K562 (cell line): ENCODE results near the gene EML3. TPM values are rescaled to one million over a fixed set of nuclear protein-coding genes. Genes with fewer than 3 reads are reported as not detected.
A peak's percentile ranks its signal among the peaks of the same experiment; 100 is the strongest.

Experiments
- C11orf30 ChIP-seq: fragments of 450-650 bp; IDR thresholded peaks from 2 replicates; pipeline ENCODE4 v1.6.1; 2016; ENCODE audit warnings: low read depth, mild to moderate bottlenecking
- E2F1 ChIP-seq: sonication (generic); formaldehyde crosslinking; IDR thresholded peaks from 2 replicates; pipeline ENCODE4 v1.8.1; 2023; ENCODE audit warnings: mild to moderate bottlenecking, missing genetic modification reagents, moderate library complexity
- EHMT2 ChIP-seq: fragments of 450-650 bp; IDR thresholded peaks from 2 replicates; pipeline ENCODE4 v1.6.1; 2018; ENCODE audit warnings: antibody characterized with exemption
- KLF13 ChIP-seq: fragments of 450-650 bp; IDR thresholded peaks from 2 replicates; pipeline ENCODE4 v1.6.1; 2016; ENCODE audit warnings: missing genetic modification characterization, low read depth, mild to moderate bottlenecking, missing compliant biosample characterization, moderate library complexity, borderline replicate concordance
- MCM2 ChIP-seq: fragments of 450-650 bp; IDR thresholded peaks from 2 replicates; pipeline ENCODE4 v1.6.1; 2017; ENCODE audit warnings: low read depth, mild to moderate bottlenecking
- MTF1 ChIP-seq: fragments of 250-450 bp; sonication (Bioruptor Pico); IDR thresholded peaks from 2 replicates; pipeline ENCODE4 v1.9.0; 2021; ENCODE audit warnings: moderate library complexity, mild to moderate bottlenecking, inconsistent platforms, borderline replicate concordance
- PHB ChIP-seq: fragments of 250-450 bp; sonication (Bioruptor Pico); IDR thresholded peaks from 2 replicates; pipeline ENCODE4 v1.5.0; 2021
- SOX6 ChIP-seq: fragments of 450-650 bp; IDR thresholded peaks from 2 replicates; pipeline ENCODE4 v1.6.1; 2014; ENCODE audit warnings: mild to moderate bottlenecking
- SREBF1 ChIP-seq: fragments of 150-350 bp; IDR thresholded peaks from 2 replicates; pipeline ENCODE4 v1.6.1; 2014; ENCODE audit warnings: antibody characterized with exemption, low read depth, low read length, borderline replicate concordance
- STAT6 ChIP-seq: sonication (generic); formaldehyde crosslinking; IDR thresholded peaks from 2 replicates; pipeline ENCODE4 v1.8.1; 2023; ENCODE audit warnings: mild to moderate bottlenecking, missing genetic modification reagents
- THRA ChIP-seq: fragments of 450-650 bp; IDR thresholded peaks from 2 replicates; pipeline ENCODE4 v1.6.1; 2017; ENCODE audit warnings: mild to moderate bottlenecking, moderate library complexity
- TRIM24 ChIP-seq, 2 experiments: fragments of 450-650 bp; IDR thresholded peaks; 2 replicates each; pipeline ENCODE4 v1.6.1; 2016
- XRCC5 ChIP-seq: fragments of 200-400 bp; formaldehyde crosslinking; IDR thresholded peaks from 2 replicates; pipeline ENCODE4 v1.6.1; 2017; ENCODE audit warnings: low read depth, mild to moderate bottlenecking, low read length
- ZFP91 ChIP-seq: sonication (generic); formaldehyde crosslinking; IDR thresholded peaks from 2 replicates; pipeline ENCODE4 v1.8.0; 2022; ENCODE audit warnings: mild to moderate bottlenecking, missing genetic modification reagents
- ZNF184 ChIP-seq: sonication (generic); formaldehyde crosslinking; IDR thresholded peaks from 2 replicates; pipeline ENCODE4 v1.5.0; 2020; ENCODE audit warnings: missing genetic modification reagents
- polyA plus RNA-seq, 8 experiments: library from polyadenylated mRNA; depleted of rRNA in 4 of 8; stranded (reverse) in 5 of 8; unstranded in 3 of 8; fragments of >200 nt; fragmentation: Nextera tagmentation in 2 of 8; fragmentation: Illumina TruSeq in 1 of 8; extraction: Ambion mirVana in 2 of 8; extraction: Trizol in 1 of 8; gene quantifications; 2 replicates each; pipeline versions ENCODE4 v1.2.1 to v1.2.3, GENCODE V29; 2011 to 2014; ENCODE audit warnings: inconsistent platforms in 1 of 8, missing spikeins in 1 of 8
- total RNA-seq, 7 experiments: library from RNA; depleted of rRNA in 6 of 7; stranded (reverse); fragments of >200 nt in 6 of 7; fragmentation: Illumina TruSeq in 2 of 7; extraction: Trizol in 2 of 7; gene quantifications; 2 replicates each; pipeline versions ENCODE4 v1.2.1 to v1.2.3, GENCODE V29; 2011 to 2021; ENCODE audit warnings: low replicate concordance in 1 of 7
- TF ChIP-seq, protein P1 (sequence below): fragments of 450-650 bp; IDR thresholded peaks from one replicate; pipeline ENCODE4 v1.6.1; 2018; ENCODE audit warnings: mild to moderate bottlenecking, moderate library complexity; ENCODE audit not compliant: partially characterized antibody
- TF ChIP-seq, protein P2 (sequence below), 2 experiments: fragments of 450-650 bp; conservative IDR thresholded peaks; 2 replicates each; pipeline ENCODE4 v1.6.1; 2017; ENCODE audit warnings: mild to moderate bottlenecking in 2 of 2, moderate library complexity in 2 of 2

EML3 gene
- total and polyA plus RNA-seq, 9 of the 15 experiments (the other 6 are each of a cell fraction or from before 2014, with no cell fraction given), result 0.32 to 90.5 (median 26.4) TPM

- TF ChIP-seq ZFP91 (CRISPR knock-in tag) (no peak), THRA (no peak), MCM2 (no peak), PHB (no peak), MTF1 (CRISPR knock-in tag) (no peak), EHMT2 (no peak; the same call in 1 of the 2 replicates), TRIM24 (IDR thresholded peaks at IDR 0.05) (peak in 1 of 2 experiments; percentile 100; a peak in 2 of 4 replicates), E2F1 (peak; percentile 86), SREBF1 (peak; percentile 80; the same call in 1 of the 2 replicates), SOX6 (peak; percentile 78), KLF13 (peak; percentile 85; the same call in 1 of the 2 replicates), C11orf30 (peak; percentile 96), STAT6 (CRISPR knock-in tag) (no peak), XRCC5 (peak; percentile 99), ZNF184 (CRISPR knock-in tag) (no peak)
- TF ChIP-seq, protein P1, sequence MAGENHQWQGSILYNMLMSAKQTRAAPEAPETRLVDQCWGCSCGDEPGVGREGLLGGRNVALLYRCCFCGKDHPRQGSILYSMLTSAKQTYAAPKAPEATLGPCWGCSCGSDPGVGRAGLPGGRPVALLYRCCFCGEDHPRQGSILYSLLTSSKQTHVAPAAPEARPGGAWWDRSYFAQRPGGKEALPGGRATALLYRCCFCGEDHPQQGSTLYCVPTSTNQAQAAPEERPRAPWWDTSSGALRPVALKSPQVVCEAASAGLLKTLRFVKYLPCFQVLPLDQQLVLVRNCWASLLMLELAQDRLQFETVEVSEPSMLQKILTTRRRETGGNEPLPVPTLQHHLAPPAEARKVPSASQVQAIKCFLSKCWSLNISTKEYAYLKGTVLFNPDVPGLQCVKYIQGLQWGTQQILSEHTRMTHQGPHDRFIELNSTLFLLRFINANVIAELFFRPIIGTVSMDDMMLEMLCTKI, result no peak
- TF ChIP-seq, protein P2, sequence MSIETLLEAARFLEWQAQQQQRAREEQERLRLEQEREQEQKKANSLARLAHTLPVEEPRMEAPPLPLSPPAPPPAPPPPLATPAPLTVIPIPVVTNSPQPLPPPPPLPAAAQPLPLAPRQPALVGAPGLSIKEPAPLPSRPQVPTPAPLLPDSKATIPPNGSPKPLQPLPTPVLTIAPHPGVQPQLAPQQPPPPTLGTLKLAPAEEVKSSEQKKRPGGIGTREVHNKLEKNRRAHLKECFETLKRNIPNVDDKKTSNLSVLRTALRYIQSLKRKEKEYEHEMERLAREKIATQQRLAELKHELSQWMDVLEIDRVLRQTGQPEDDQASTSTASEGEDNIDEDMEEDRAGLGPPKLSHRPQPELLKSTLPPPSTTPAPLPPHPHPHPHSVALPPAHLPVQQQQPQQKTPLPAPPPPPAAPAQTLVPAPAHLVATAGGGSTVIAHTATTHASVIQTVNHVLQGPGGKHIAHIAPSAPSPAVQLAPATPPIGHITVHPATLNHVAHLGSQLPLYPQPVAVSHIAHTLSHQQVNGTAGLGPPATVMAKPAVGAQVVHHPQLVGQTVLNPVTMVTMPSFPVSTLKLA (conservative IDR thresholded peaks at IDR 0.05), result peak; percentile 91 to 96
Observed at GRCh38 chr11:62591448-62592145, 21.0 kb downstream of the EML3 start, which contains the start of gene TUT1 (continued).
